GM18868 (cell line): ENCODE data around the gene CACNA2D3.

Experiments
- ATAC-seq: cut with Tn5 transposase; IDR thresholded peaks from one replicate; pipeline ENCODE4 v1.9.1; 2021; ENCODE audit warnings: mild to moderate bottlenecking, moderate library complexity; ENCODE audit not compliant: unreplicated experiment

Gene CACNA2D3

GRCh38 chr3:54360320-54360719 is 238.0 kb downstream of the CACNA2D3 start:
- no peak for ATAC-seq

GRCh38 chr3:54361746-54362283 is 239.5 kb downstream of the CACNA2D3 start:
- ATAC-seq, result no peak

GRCh38 chr3:54366007-54366750 is 243.8 kb downstream of the CACNA2D3 start:
- no peak for ATAC-seq

GRCh38 chr3:54366839-54367238 is 244.5 kb downstream of the CACNA2D3 start:
- no peak for ATAC-seq

GRCh38 chr3:54372232-54372631 is 249.9 kb downstream of the CACNA2D3 start:
- no peak for ATAC-seq

- ATAC-seq, result peak; percentile 56
Measured at GRCh38 chr3:54374214-54374852, 252.0 kb downstream of the CACNA2D3 start.

- ATAC-seq, result no peak
Measured at GRCh38 chr3:54376142-54376807, 253.9 kb downstream of the CACNA2D3 start.

GRCh38 chr3:54376939-54377578 is 254.7 kb downstream of the CACNA2D3 start:
- no peak for ATAC-seq

- ATAC-seq, result no peak
Measured at GRCh38 chr3:54378184-54378583, 255.8 kb downstream of the CACNA2D3 start.

- ATAC-seq, result no peak
Measured at GRCh38 chr3:54384279-54384678, 261.9 kb downstream of the CACNA2D3 start.

GRCh38 chr3:54390582-54390981 is 268.2 kb downstream of the CACNA2D3 start:
- no peak for ATAC-seq

GRCh38 chr3:54393150-54393549 is 270.8 kb downstream of the CACNA2D3 start:
- ATAC-seq, result no peak

GRCh38 chr3:54408328-54408727 is 286.0 kb downstream of the CACNA2D3 start:
- ATAC-seq, result no peak

GRCh38 chr3:54421943-54422342 is 299.6 kb downstream of the CACNA2D3 start:
- ATAC-seq, result no peak

GRCh38 chr3:54424292-54424691 is 301.9 kb downstream of the CACNA2D3 start:
- no peak for ATAC-seq

GRCh38 chr3:54426381-54426780 is 304.0 kb downstream of the CACNA2D3 start:
- ATAC-seq, result no peak

GRCh38 chr3:54427501-54427900 is 305.1 kb downstream of the CACNA2D3 start:
- no peak for ATAC-seq

- peak; percentile 66 for ATAC-seq
Measured at GRCh38 chr3:54427941-54428871, 305.9 kb downstream of the CACNA2D3 start.

GRCh38 chr3:54432975-54433374 is 310.6 kb downstream of the CACNA2D3 start:
- ATAC-seq, result no peak

- no peak for ATAC-seq
Measured at GRCh38 chr3:54433846-54434245, 311.5 kb downstream of the CACNA2D3 start.
